WTC11 (cell line): ENCODE measurements around the gene MS4A2. TPM values are rescaled to one million over a fixed set of nuclear protein-coding genes. Genes with fewer than 3 reads are reported as not detected.

Experiments
- ATAC-seq: fragments of 200-7000 bp; cut with Tn5 transposase; 2 replicates; pipeline ENCODE4 v1.10.0; 2021; ENCODE audit warnings: mild to moderate bottlenecking, moderate library complexity
- CTCF ChIA-PET: fragments of 300-600 bp; sonication (Branson Sonifier 250); formaldehyde crosslinking; loops from one replicate; lab custom pipeline; 2021; ENCODE audit warnings: antibody characterized with exemption; lab: Charles Lee
- POLR2A ChIA-PET: fragments of 350-600 bp; sonication (Branson Sonifier 250); formaldehyde crosslinking; loops from one replicate; lab custom pipeline; 2021; ENCODE audit warnings: antibody characterized with exemption; lab: Charles Lee
- DNase-seq: peaks from one replicate; pipeline ENCODE4 v3.0.0; 2021; ENCODE audit warnings: low spot score
- H3K27ac Mint-ChIP-seq: 2 replicates; pipeline ENCODE4 v1.8.0; 2021; ENCODE audit warnings: mixed read lengths
- H3K27me3 Mint-ChIP-seq: 2 replicates; pipeline ENCODE4 v1.8.0; 2021; ENCODE audit warnings: low read depth, mild to moderate bottlenecking, moderate library complexity, mixed read lengths
- H3K36me3 Mint-ChIP-seq: 2 replicates; pipeline ENCODE4 v1.8.0; 2021; ENCODE audit warnings: mixed read lengths
- H3K4me1 Mint-ChIP-seq: 2 replicates; pipeline ENCODE4 v1.8.0; 2022; ENCODE audit warnings: mixed read lengths
- H3K4me3 Mint-ChIP-seq: 2 replicates; pipeline ENCODE4 v1.8.0; 2021; ENCODE audit warnings: mild to moderate bottlenecking, moderate library complexity, mixed read lengths
- H3K9me3 Mint-ChIP-seq: 2 replicates; pipeline ENCODE4 v1.8.0; 2021; ENCODE audit warnings: mixed read lengths
- CBFB ChIP-seq: sonication (generic); formaldehyde crosslinking; IDR thresholded peaks from 2 replicates; pipeline ENCODE4 v1.8.1; 2022; ENCODE audit warnings: mild to moderate bottlenecking, low read depth, missing genetic modification reagents
- CREB1 ChIP-seq: sonication (generic); formaldehyde crosslinking; IDR thresholded peaks from 2 replicates; pipeline ENCODE4 v1.8.0; 2023; ENCODE audit warnings: mild to moderate bottlenecking, missing genetic modification reagents
- FOXJ3 ChIP-seq: sonication (generic); formaldehyde crosslinking; IDR thresholded peaks from 2 replicates; pipeline ENCODE4 v1.9.0; 2021; ENCODE audit warnings: missing genetic modification reagents, mild to moderate bottlenecking, borderline replicate concordance
- HMGA2 ChIP-seq: fragments of 250-450 bp; sonication (Bioruptor Pico); IDR thresholded peaks from 2 replicates; pipeline ENCODE4 v1.4.0; 2021; ENCODE audit warnings: mild to moderate bottlenecking, moderate library complexity
- IRF2 ChIP-seq: sonication (generic); formaldehyde crosslinking; IDR thresholded peaks from 2 replicates; pipeline ENCODE4 v1.8.0; 2022; ENCODE audit warnings: low read depth, missing genetic modification reagents, borderline replicate concordance
- NFATC4 ChIP-seq: fragments of 250-450 bp; sonication (Bioruptor Pico); IDR thresholded peaks from 2 replicates; pipeline ENCODE4 v1.9.0; 2021; ENCODE audit warnings: mild to moderate bottlenecking
- NFE2L1 ChIP-seq: sonication (generic); formaldehyde crosslinking; IDR thresholded peaks from 2 replicates; pipeline ENCODE4 v1.8.1; 2023; ENCODE audit warnings: missing genetic modification reagents
- NR2C2 ChIP-seq: sonication (generic); formaldehyde crosslinking; IDR thresholded peaks from 2 replicates; pipeline ENCODE4 v1.8.0; 2022; ENCODE audit warnings: mild to moderate bottlenecking, missing genetic modification reagents
- NR3C1 ChIP-seq: sonication (generic); formaldehyde crosslinking; conservative IDR thresholded peaks from 2 replicates; pipeline ENCODE4 v1.8.1; 2023; ENCODE audit warnings: low read depth, mild to moderate bottlenecking, missing genetic modification reagents
- ZNF416 ChIP-seq: fragments of 250-450 bp; sonication (Bioruptor Pico); IDR thresholded peaks from 2 replicates; pipeline ENCODE4 v1.9.0; 2021; ENCODE audit warnings: mild to moderate bottlenecking, inconsistent platforms
- ZNF671 ChIP-seq: fragments of 250-450 bp; sonication (Bioruptor Pico); IDR thresholded peaks from 2 replicates; pipeline ENCODE4 v1.8.0; 2021; ENCODE audit warnings: mild to moderate bottlenecking
- total RNA-seq: library from RNA; stranded (reverse); gene quantifications from 3 replicates; pipeline ENCODE4 v1.2.3, GENCODE V29; 2021
- TF ChIP-seq, protein P1 (sequence below): sonication (generic); formaldehyde crosslinking; IDR thresholded peaks from 2 replicates; pipeline ENCODE4 v1.8.0; 2022; ENCODE audit warnings: missing genetic modification reagents
- TF ChIP-seq, protein P2 (sequence below): fragments of 250-450 bp; sonication (Bioruptor Pico); conservative IDR thresholded peaks from 2 replicates; pipeline ENCODE4 v1.9.0; 2021; ENCODE audit warnings: mild to moderate bottlenecking
- TF ChIP-seq, protein P3 (sequence below): sonication (generic); formaldehyde crosslinking; IDR thresholded peaks from 2 replicates; pipeline ENCODE4 v1.8.0; 2022; ENCODE audit warnings: mild to moderate bottlenecking, missing genetic modification reagents
- TF ChIP-seq, protein P4 (sequence below): fragments of 250-450 bp; sonication (Bioruptor Pico); IDR thresholded peaks from 2 replicates; pipeline ENCODE4 v1.9.0; 2021; ENCODE audit warnings: mild to moderate bottlenecking, borderline replicate concordance
- TF ChIP-seq, protein P5 (sequence below): sonication (generic); formaldehyde crosslinking; IDR thresholded peaks from 2 replicates; pipeline ENCODE4 v1.8.0; 2022; ENCODE audit warnings: mild to moderate bottlenecking, missing genetic modification reagents
- TF ChIP-seq, protein P6 (sequence below): sonication (generic); formaldehyde crosslinking; IDR thresholded peaks from 2 replicates; pipeline ENCODE4 v1.8.1; 2023; ENCODE audit warnings: mild to moderate bottlenecking, missing genetic modification reagents, moderate library complexity
- TF ChIP-seq, protein P7 (sequence below): sonication (generic); formaldehyde crosslinking; IDR thresholded peaks from 2 replicates; pipeline ENCODE4 v1.8.1; 2022; ENCODE audit warnings: mild to moderate bottlenecking, missing genetic modification reagents, moderate library complexity, borderline replicate concordance
- TF ChIP-seq, protein P8 (sequence below): sonication (generic); formaldehyde crosslinking; IDR thresholded peaks from 2 replicates; pipeline ENCODE4 v1.8.1; 2022; ENCODE audit warnings: low read depth, missing genetic modification reagents, borderline replicate concordance
- TF ChIP-seq, protein P9 (sequence below): sonication (generic); formaldehyde crosslinking; IDR thresholded peaks from 2 replicates; pipeline ENCODE4 v1.8.1; 2023; ENCODE audit warnings: mild to moderate bottlenecking, missing genetic modification reagents, moderate library complexity

MS4A2 gene
- total RNA-seq, 1 experiment from 2014 or later: not detected

DNA sequence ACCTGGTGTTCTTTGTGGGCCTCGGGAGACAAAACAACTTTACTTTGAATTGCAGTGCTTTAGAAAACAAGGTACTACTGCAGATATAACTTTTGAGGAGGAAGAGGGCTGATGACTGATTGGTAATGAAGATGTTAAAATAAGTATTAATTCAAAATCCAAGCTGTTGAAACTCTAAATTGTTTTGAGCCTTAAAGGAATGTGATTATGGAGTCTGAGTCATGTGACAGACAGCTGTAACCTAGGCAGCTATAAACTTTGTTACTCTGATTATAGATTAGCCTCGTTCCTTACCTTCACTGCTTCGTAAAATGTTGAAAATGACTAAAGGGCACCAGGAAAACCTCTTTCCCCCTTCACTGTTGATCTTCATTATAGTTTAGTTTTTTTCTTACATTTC lies 43.4 kb downstream of the MS4A2 start:
- H3K9me3 Mint-ChIP-seq: peaks cover 29% of the 10 kb centered on the region
- no peaks in the 10 kb centered on the region for H3K27me3 Mint-ChIP-seq
- POLR2A ChIA-PET: no interaction called here
- ATAC-seq: no peak
- peaks cover 17% of the 10 kb centered on the region for H3K36me3 Mint-ChIP-seq
- DNase-seq: no peak
- CTCF ChIA-PET: interaction anchor here (0.8 kb wide), 1 partner anchor 159 kb away, joined by 3 read pairs; no protein-coding TSS in a partner anchor
- no peak overlapping the region for H3K27ac Mint-ChIP-seq
- no peak overlapping the region for H3K4me3 Mint-ChIP-seq
- TF ChIP-seq, protein P1, sequence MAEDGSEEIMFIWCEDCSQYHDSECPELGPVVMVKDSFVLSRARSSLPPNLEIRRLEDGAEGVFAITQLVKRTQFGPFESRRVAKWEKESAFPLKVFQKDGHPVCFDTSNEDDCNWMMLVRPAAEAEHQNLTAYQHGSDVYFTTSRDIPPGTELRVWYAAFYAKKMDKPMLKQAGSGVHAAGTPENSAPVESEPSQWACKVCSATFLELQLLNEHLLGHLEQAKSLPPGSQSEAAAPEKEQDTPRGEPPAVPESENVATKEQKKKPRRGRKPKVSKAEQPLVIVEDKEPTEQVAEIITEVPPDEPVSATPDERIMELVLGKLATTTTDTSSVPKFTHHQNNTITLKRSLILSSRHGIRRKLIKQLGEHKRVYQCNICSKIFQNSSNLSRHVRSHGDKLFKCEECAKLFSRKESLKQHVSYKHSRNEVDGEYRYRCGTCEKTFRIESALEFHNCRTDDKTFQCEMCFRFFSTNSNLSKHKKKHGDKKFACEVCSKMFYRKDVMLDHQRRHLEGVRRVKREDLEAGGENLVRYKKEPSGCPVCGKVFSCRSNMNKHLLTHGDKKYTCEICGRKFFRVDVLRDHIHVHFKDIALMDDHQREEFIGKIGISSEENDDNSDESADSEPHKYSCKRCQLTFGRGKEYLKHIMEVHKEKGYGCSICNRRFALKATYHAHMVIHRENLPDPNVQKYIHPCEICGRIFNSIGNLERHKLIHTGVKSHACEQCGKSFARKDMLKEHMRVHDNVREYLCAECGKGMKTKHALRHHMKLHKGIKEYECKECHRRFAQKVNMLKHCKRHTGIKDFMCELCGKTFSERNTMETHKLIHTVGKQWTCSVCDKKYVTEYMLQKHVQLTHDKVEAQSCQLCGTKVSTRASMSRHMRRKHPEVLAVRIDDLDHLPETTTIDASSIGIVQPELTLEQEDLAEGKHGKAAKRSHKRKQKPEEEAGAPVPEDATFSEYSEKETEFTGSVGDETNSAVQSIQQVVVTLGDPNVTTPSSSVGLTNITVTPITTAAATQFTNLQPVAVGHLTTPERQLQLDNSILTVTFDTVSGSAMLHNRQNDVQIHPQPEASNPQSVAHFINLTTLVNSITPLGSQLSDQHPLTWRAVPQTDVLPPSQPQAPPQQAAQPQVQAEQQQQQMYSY (CRISPR knock-in tag): no peak
- TF ChIP-seq, protein P2, sequence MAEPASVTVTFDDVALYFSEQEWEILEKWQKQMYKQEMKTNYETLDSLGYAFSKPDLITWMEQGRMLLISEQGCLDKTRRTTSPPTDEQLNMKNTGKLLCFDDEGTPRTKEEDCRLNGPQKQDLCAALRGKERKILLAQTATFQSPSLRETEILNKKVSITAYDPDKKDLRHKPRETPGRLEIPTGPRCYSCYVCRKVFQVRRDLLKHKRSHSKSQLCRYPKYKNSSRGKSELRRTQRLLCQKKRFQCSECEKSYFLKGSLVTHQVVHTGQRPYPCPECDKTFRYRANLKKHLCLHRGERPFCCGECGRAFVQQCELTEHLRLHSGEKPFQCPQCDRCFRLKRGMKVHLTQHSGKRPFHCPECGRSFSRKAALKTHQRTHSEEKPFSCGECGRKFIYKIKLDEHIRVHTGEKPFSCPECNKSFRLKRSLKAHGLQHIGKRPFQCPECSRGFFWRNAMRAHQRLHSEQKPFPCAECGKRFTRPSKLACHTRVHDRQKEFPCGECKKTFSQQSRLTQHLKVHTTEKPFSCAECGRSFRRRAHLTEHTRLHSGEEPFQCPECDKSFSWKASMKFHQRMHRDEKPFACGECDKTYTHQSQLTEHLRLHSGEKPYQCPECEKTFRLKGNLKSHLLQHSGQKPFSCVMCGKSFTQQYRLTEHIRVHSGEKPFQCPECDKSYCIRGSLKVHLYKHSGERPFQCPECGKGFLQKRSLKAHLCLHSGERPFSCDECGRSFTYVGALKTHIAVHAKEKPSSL (CRISPR knock-in tag): no peak
- no peak for TF ChIP-seq NFATC4 (CRISPR knock-in tag)
- TF ChIP-seq CBFB: no peak
- TF ChIP-seq ZNF416: no peak
- TF ChIP-seq CREB1: no peak
- TF ChIP-seq, protein P3, sequence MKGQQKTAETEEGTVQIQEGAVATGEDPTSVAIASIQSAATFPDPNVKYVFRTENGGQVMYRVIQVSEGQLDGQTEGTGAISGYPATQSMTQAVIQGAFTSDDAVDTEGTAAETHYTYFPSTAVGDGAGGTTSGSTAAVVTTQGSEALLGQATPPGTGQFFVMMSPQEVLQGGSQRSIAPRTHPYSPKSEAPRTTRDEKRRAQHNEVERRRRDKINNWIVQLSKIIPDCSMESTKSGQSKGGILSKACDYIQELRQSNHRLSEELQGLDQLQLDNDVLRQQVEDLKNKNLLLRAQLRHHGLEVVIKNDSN (CRISPR knock-in tag): no peak
- no peak for TF ChIP-seq NR2C2 (CRISPR knock-in tag)
- TF ChIP-seq, protein P4, sequence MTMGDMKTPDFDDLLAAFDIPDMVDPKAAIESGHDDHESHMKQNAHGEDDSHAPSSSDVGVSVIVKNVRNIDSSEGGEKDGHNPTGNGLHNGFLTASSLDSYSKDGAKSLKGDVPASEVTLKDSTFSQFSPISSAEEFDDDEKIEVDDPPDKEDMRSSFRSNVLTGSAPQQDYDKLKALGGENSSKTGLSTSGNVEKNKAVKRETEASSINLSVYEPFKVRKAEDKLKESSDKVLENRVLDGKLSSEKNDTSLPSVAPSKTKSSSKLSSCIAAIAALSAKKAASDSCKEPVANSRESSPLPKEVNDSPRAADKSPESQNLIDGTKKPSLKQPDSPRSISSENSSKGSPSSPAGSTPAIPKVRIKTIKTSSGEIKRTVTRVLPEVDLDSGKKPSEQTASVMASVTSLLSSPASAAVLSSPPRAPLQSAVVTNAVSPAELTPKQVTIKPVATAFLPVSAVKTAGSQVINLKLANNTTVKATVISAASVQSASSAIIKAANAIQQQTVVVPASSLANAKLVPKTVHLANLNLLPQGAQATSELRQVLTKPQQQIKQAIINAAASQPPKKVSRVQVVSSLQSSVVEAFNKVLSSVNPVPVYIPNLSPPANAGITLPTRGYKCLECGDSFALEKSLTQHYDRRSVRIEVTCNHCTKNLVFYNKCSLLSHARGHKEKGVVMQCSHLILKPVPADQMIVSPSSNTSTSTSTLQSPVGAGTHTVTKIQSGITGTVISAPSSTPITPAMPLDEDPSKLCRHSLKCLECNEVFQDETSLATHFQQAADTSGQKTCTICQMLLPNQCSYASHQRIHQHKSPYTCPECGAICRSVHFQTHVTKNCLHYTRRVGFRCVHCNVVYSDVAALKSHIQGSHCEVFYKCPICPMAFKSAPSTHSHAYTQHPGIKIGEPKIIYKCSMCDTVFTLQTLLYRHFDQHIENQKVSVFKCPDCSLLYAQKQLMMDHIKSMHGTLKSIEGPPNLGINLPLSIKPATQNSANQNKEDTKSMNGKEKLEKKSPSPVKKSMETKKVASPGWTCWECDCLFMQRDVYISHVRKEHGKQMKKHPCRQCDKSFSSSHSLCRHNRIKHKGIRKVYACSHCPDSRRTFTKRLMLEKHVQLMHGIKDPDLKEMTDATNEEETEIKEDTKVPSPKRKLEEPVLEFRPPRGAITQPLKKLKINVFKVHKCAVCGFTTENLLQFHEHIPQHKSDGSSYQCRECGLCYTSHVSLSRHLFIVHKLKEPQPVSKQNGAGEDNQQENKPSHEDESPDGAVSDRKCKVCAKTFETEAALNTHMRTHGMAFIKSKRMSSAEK (CRISPR knock-in tag): no peak
- TF ChIP-seq, protein P5, sequence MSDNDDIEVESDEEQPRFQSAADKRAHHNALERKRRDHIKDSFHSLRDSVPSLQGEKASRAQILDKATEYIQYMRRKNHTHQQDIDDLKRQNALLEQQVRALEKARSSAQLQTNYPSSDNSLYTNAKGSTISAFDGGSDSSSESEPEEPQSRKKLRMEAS (CRISPR knock-in tag): no peak
- no peak for TF ChIP-seq ZNF671
- TF ChIP-seq NFE2L1 (CRISPR knock-in tag): no peak
- TF ChIP-seq IRF2 (CRISPR knock-in tag): no peak
- no peak for TF ChIP-seq FOXJ3 (CRISPR knock-in tag)
- TF ChIP-seq HMGA2 (CRISPR knock-in tag): no peak
- TF ChIP-seq, protein P6, sequence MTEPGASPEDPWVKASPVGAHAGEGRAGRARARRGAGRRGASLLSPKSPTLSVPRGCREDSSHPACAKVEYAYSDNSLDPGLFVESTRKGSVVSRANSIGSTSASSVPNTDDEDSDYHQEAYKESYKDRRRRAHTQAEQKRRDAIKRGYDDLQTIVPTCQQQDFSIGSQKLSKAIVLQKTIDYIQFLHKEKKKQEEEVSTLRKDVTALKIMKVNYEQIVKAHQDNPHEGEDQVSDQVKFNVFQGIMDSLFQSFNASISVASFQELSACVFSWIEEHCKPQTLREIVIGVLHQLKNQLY (CRISPR knock-in tag): no peak
- TF ChIP-seq, protein P7, sequence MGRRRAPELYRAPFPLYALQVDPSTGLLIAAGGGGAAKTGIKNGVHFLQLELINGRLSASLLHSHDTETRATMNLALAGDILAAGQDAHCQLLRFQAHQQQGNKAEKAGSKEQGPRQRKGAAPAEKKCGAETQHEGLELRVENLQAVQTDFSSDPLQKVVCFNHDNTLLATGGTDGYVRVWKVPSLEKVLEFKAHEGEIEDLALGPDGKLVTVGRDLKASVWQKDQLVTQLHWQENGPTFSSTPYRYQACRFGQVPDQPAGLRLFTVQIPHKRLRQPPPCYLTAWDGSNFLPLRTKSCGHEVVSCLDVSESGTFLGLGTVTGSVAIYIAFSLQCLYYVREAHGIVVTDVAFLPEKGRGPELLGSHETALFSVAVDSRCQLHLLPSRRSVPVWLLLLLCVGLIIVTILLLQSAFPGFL (CRISPR knock-in tag): no peak
- TF ChIP-seq, protein P8, sequence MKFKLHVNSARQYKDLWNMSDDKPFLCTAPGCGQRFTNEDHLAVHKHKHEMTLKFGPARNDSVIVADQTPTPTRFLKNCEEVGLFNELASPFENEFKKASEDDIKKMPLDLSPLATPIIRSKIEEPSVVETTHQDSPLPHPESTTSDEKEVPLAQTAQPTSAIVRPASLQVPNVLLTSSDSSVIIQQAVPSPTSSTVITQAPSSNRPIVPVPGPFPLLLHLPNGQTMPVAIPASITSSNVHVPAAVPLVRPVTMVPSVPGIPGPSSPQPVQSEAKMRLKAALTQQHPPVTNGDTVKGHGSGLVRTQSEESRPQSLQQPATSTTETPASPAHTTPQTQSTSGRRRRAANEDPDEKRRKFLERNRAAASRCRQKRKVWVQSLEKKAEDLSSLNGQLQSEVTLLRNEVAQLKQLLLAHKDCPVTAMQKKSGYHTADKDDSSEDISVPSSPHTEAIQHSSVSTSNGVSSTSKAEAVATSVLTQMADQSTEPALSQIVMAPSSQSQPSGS (CRISPR knock-in tag): no peak
- TF ChIP-seq, protein P9, sequence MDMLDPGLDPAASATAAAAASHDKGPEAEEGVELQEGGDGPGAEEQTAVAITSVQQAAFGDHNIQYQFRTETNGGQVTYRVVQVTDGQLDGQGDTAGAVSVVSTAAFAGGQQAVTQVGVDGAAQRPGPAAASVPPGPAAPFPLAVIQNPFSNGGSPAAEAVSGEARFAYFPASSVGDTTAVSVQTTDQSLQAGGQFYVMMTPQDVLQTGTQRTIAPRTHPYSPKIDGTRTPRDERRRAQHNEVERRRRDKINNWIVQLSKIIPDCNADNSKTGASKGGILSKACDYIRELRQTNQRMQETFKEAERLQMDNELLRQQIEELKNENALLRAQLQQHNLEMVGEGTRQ (CRISPR knock-in tag): no peak
- TF ChIP-seq NR3C1 (CRISPR knock-in tag): no peak
- H3K4me1 Mint-ChIP-seq: peaks cover 3% of the 10 kb centered on the region; the same call in 1 of the 2 replicates
